ENCODE results near the gene KRTAP4-1.

KRTAP4-1 gene

GRCh38 chr17:41177727-41178271 is 6.9 kb downstream of the KRTAP4-1 start, which contains the start of gene KRTAP4-2:
TSS of gene KRTAP4-2 (minus strand) at chr17:41178221. CDS start at chr17:41178164, 57 bp downstream.
- TF ChIP-seq POU6F1 (CRISPR knock-in tag; IDR thresholded peaks at IDR 0.05; ENCODE audit: borderline replicate concordance, low read depth) (no peak), BACH2 (CRISPR knock-in tag; IDR thresholded peaks at IDR 0.05; ENCODE audit: borderline replicate concordance) (no peak), TSHZ2 (CRISPR knock-in tag; IDR thresholded peaks at IDR 0.05) (no peak), ZFP3 (CRISPR knock-in tag; IDR thresholded peaks at IDR 0.05) (no peak), TOX (CRISPR knock-in tag; IDR thresholded peaks at IDR 0.05; ENCODE audit: borderline replicate concordance) (no peak), ARNTL (CRISPR knock-in tag; IDR thresholded peaks at IDR 0.05; ENCODE audit: borderline replicate concordance, low read depth) (no peak), ISL1 (CRISPR knock-in tag; IDR thresholded peaks at IDR 0.05) (no peak), ZNF8 (CRISPR knock-in tag; IDR thresholded peaks at IDR 0.05) (no peak), CSRNP3 (CRISPR knock-in tag; IDR thresholded peaks at IDR 0.05) (no peak), CREB5 (CRISPR knock-in tag; IDR thresholded peaks at IDR 0.05; ENCODE audit: low read depth) (no peak), RARB (CRISPR knock-in tag; IDR thresholded peaks at IDR 0.05) (no peak), OSR1 (CRISPR knock-in tag; IDR thresholded peaks at IDR 0.05) (no peak)

GRCh38 chr17:41176744-41177387 is 7.8 kb downstream of the KRTAP4-1 start:
- no peak for TF ChIP-seq OSR1 (CRISPR knock-in tag; IDR thresholded peaks at IDR 0.05)
- no peak for TF ChIP-seq POU6F1 (CRISPR knock-in tag; IDR thresholded peaks at IDR 0.05; ENCODE audit: borderline replicate concordance, low read depth)
- no peak for TF ChIP-seq RARB (CRISPR knock-in tag; IDR thresholded peaks at IDR 0.05)
- no peak for TF ChIP-seq TSHZ2 (CRISPR knock-in tag; IDR thresholded peaks at IDR 0.05)
- TF ChIP-seq ARNTL (CRISPR knock-in tag; IDR thresholded peaks at IDR 0.05; ENCODE audit: borderline replicate concordance, low read depth): no peak
- TF ChIP-seq PATZ1 (CRISPR knock-in tag; IDR thresholded peaks at IDR 0.05; ENCODE audit: borderline replicate concordance): no peak
- TF ChIP-seq SNAI2 (CRISPR knock-in tag; IDR thresholded peaks at IDR 0.05): no peak
- TF ChIP-seq ISL1 (CRISPR knock-in tag; IDR thresholded peaks at IDR 0.05): no peak
- TF ChIP-seq ZNF70 (CRISPR knock-in tag; IDR thresholded peaks at IDR 0.05): no peak
- no peak for TF ChIP-seq BACH2 (CRISPR knock-in tag; IDR thresholded peaks at IDR 0.05; ENCODE audit: borderline replicate concordance)
- TF ChIP-seq ZNF565 (CRISPR knock-in tag; conservative IDR thresholded peaks at IDR 0.05; ENCODE audit: low read depth): no peak
- no peak for TF ChIP-seq ZFP3 (CRISPR knock-in tag; IDR thresholded peaks at IDR 0.05)
- no peak for TF ChIP-seq ZC3H10 (CRISPR knock-in tag; IDR thresholded peaks at IDR 0.05)
- TF ChIP-seq TOX (CRISPR knock-in tag; IDR thresholded peaks at IDR 0.05; ENCODE audit: borderline replicate concordance): no peak
- TF ChIP-seq PPARA (CRISPR knock-in tag; IDR thresholded peaks at IDR 0.05; ENCODE audit: borderline replicate concordance): no peak
- TF ChIP-seq ZFP30 (CRISPR knock-in tag; IDR thresholded peaks at IDR 0.05): no peak
- ATAC-seq: no peak

More at GRCh38 chr17:41177727-41178271, 6.9 kb downstream of the KRTAP4-1 start, which contains the start of gene KRTAP4-2:
- no peak for ATAC-seq

All from SK-N-SH treated with all-trans-retinoic acid at 6 μM for 48 hours (cell line).